ENCODE results near the gene SLC66A1.

Gene SLC66A1

DNA sequence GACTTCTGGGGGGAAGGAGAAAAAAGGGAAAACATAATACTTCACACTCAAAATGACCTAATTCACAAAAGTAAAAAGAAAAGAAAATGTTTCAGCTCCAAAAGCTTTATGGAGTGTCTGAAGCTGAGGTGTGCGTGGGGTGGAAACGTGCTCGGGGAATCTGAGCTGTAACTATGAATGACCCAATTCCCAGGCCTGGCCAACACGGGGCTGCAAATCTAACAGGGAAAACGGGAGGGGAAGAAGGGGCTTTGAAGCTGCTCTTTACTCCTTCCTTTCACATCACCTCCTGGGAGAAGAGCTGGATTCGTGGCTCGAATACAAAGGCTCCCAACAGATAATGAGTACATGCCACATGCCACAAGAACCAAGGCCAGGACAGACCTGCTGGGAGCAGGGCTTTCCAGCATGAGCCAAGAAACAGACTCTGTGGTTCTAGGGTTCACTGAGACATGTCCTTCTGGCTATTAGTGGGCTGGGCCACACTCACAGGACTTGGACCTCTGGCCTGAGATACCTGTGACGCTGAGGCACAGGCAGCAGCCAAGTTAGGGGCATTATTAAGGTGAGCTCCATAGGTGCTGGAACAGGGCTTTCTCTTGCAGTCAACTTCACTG is 51.5 kb downstream of the SLC66A1 start:
- no peak for DNase-seq (ENCODE audit: low read depth)

DNA sequence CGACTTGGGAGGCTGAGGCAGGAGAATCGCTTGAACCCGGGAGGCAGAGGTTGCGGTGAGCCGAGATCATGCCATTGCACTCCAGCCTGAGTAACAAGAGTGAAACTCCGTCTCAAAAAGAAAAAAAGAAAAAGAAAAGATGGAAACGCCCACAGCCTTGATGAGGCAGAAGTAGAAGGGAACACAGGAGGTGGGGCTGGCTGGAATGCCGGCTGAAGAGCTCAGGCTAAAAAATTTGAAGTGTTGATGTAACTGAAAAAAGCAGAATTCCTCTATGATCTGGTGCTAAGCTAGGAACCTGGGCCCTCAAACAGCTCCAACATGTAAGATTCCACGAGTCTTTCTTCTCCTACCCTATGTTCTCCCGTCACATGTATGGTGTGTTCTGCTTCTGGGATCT is 53.6 kb downstream of the SLC66A1 start:
- DNase-seq (ENCODE audit: low read depth): no peak

DNA sequence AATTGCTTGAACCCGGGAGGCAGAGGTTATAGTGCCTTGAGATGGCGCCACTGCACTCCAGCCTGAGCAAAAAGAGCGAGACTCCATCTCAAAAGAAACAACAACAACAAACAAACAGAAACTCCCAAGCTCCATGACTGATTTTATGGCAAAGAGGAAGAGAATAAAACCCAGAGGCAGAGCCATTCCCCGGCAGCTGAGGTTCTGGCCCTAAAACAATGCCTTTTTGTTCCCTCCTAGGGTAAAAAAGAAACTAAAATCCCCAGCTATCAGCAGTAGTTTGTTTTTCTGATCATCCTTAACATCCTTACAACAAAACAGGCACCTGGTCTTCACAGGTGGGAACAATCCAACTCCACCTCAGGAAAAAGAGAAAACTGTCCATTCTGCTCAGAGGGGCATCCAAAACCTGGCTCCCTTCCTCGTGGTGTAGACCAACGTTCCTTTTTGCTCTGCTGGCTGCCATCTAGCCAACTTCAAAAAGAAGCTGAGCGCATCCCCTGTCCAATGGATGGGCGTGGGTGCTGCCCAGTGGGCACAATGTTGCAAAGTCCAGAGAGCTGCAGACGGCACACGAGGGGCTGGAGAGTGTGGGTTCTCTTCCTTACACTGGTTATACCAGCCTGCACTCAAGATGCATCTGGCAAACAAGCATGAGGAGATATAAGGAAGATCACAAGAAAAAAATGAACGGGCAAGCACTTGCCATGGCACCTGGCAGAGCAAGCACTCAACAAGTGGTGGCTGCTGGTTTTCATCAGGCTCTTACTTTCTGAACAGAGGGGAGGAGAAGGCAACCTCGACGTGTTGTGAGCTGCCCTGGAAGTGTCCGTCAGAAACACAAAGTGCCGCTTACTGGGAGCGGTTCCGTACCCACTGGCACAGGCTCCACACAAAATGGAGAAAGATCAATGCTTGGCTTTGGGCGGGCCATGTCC is 54.7 kb downstream of the SLC66A1 start:
- DNase-seq (ENCODE audit: low read depth): no peak

DNA sequence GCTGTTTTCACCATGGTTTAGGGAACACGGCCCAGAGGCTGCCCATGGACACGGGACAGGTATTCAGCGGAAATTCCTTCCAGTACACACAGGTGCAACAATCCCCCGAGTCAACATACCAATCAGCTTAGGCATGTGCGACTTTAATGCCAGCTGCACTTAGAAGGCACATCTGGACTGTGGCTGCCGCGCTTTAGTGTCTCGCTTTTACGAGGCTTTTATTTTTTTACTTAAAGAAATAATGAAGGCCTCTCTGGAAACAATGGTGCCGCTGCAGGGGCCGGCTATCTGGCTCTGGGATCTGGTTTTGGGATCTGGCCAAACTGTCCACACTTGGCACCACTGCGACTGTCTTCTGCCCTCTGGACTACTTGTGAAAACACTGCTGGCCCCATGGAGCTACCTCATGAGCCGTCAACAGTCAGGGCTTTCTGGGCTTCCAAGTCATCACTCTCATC is 55.5 kb downstream of the SLC66A1 start:
- no peak for DNase-seq (ENCODE audit: low read depth)

DNA sequence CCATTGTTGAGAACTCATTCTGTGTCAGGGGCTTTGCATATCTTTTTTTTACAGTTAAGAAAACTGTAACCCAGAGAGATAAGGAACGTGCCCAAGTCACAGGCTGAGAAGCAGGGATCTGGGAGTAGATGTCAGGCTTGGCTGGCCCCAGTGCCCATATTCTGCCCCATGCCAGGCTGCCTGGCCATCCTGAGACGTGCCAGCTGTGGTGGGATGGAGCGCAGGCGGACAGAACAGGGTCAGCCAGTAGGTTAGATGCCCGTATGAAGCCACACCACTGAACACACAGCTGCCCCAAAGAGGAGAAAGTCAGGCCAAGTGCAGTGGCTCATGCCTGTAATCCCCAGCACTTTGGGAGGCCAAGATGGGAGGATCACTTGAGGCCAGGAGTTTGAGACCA is 55.9 kb downstream of the SLC66A1 start:
- DNase-seq (ENCODE audit: low read depth): no peak

DNA sequence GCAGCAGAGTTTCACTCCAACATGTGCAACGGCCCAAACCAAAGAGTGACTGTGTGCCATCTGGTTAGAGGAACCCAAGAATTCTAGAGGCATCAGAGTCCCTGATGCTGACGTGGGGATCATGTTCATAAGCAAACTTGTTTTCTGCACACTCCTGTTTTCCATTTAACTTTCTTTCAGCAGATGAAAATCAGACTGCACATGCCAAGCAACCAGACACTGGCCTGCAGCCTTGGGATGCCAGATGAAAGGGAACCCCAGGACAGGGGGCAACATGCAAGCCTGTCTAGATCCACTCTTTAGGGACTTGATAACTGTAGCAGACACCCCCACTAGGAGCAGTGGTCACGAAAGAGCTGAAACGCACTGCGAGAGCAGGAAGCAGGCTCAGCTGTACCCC is 56.8 kb downstream of the SLC66A1 start:
- DNase-seq (ENCODE audit: low read depth): no peak

DNA sequence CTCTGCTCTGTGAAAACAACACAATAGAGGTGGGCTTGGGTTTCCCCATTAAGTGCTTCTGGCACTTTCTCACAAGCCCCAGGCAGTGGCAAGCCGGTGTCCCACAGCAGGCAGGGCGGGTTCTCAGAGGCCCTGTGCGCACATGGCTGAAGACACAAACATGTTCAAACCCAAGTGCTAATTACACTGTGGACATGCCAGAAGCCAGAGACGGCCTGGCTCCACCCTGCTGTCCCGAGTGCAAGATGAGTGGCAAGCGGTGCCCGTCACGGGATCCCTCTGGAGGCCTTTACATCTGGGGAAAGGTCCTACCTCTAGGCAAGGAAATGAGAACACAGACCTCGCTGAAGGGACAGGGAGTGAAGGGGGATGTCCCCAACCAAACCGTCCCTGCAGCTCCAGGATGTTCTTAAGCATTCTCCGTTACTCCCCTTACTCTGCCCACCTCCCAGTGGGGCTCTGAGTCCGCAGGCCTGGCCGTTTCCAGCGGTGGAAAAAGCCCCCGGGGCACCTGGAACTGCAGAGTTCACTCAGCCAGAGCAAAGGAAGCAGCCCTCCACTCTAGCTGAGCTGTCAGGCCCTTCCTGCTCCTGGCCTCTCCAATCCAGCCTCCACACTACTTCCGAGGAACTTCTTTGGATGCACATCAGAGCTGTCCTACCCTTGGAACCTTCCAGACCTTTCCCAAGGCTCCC is 57.4 kb downstream of the SLC66A1 start:
- no peak for DNase-seq (ENCODE audit: low read depth)

DNA sequence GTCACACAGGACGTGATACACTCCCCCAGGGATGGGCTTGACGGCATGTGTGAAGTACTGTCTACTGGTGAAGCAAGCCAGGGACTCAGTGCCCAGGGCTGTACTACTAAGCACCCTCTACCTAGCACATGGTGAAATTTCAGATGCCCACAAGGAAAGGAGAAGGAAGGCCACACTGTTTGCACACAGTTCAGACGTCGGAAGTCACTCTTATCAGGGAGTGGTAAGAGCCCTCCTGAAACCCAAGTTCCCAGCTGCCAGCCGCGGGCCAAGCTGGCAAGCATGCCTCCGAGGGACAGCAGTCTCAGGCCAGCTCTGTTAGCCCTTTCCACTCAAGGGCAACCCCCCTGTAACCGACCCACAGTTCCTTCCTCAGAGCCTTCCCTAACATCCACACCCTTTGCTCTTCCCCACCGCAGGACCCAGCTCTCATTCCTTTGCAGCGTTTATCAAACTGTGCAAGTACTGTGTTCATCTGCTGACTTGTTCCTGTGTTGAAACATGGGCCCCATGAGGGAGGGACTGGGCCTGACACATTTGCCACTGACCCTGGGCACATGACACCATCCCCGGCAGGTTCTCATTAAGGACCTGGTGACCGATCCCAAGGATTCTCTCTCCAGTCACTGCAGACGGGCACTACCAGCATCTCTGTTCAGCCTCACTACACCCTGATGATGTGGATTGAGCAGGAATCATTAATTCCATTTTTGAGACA is 58.5 kb downstream of the SLC66A1 start:
- DNase-seq (ENCODE audit: low read depth): no peak

DNA sequence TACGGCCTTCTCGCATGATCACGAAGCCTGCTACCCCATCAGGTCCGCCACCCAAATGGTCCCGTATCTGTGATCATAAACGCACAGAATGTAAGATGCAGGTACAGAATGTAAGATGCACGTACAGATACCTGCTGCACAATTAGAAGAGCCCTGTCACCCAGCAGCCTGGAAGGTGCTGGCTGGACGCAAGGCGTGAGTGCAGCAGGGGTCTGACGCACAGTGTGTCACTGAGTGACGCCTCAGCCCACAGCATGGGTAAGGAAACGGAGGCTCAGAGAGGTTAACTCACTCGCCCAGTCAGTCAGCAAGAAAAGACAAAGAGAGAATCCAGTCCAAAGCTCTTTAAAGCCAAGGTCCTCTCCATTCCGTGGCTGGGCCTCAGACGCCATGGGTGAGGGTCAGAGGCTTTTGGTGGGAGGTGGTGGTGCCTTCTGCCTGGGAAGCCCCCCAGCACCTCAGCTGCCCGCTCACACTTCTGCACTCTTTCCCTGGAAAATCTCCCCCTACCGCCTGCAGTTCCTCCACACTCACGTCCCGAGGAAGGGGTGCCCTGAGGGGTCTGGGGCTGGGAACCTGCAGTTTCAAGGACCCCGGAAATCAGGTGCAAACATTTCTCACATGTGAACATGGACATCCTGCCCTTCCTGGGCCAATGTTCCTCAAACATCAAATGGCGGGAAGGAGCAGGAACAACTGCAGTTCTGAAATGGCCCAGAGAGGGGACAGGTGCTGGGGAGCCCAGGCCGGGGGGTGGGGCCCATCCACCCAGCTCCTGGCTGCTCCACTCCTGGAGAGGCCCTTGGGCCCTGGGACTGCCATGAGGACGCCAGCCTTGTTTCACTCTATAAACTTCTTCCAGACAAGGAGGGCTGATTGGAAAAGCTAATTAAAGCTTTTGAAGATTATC is 59.4 kb downstream of the SLC66A1 start:
- DNase-seq (ENCODE audit: low read depth): no peak

DNA sequence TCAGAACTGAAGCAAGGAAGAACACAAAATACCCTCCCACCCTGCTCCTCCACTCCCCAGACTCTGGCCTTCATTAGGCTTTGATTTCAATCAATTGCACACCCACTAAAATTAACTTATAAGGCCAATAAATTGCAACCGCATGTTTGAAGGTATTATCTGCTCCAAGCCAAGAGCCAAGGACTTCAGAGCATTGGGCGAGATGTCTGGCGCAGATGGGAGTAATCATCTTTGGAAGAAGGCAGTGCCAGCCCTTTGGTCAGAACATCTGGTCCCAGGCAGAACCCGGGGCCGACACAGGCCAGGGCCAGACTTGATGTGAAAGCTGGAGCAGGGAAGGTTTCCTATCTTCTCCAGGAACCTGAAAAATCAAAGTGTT is 60.0 kb downstream of the SLC66A1 start:
- DNase-seq (ENCODE audit: low read depth): no peak

DNA sequence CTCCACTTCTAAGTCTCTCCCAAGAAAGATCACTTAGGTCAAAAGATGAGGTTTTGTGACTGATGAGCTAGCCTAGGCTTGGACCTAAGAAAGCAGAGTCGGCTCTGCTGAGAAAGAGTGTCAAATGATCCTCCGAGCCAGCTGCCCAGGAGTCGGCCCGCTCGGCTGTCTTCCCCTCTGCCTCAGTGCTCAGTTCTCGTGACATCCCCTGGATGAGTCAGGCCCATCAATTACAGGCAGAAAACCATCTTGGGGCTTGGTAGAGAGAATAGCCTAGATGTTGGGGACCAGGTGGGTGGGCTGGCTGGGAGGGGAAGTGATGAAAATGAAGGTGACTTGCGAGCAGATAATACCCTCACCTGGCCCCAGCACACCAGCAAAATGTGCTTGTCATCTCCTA is 60.5 kb downstream of the SLC66A1 start:
- DNase-seq (ENCODE audit: low read depth): no peak

DNA sequence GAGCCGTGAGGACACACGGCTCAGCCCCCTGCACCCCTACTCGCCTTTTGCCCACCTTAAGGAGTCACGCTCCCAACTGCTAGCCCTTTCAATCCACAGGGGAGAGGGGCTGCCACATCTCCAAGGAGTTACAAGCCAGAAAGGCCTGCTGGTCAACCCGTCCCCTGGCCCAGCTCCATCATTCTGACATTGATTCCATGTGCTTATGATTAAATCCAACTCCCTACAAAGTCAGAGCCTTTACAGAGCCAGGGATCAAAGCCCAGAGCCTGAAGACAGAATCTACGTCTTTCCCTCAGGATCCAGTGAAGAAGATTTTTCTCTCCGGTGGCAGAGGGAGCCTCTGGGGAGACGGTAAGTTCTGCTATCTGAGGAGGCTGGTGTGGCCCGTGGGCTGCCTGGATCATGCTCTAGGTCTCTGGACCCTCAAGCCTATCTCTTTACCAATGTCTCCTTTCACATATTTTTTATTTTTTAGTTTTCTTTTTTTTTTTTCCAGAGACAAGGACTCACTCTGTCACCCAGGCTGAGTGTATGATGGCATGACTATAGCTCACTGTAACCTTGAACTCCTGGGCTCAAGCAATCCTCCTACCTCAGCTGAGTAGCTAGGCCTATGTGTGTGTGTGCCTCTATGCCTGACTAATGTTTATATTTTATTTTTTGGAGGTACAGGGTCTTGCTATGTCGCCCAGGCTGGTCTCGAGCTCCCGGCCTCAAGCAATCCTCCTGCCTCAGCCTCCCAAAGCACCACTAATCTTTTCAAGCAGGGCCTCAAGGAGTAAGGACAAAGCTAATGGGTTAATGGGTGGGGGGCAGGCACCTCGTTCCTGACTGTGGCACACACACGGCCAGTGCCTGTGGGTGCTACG is 61.3 kb downstream of the SLC66A1 start:
- no peak for DNase-seq (ENCODE audit: low read depth)

DNA sequence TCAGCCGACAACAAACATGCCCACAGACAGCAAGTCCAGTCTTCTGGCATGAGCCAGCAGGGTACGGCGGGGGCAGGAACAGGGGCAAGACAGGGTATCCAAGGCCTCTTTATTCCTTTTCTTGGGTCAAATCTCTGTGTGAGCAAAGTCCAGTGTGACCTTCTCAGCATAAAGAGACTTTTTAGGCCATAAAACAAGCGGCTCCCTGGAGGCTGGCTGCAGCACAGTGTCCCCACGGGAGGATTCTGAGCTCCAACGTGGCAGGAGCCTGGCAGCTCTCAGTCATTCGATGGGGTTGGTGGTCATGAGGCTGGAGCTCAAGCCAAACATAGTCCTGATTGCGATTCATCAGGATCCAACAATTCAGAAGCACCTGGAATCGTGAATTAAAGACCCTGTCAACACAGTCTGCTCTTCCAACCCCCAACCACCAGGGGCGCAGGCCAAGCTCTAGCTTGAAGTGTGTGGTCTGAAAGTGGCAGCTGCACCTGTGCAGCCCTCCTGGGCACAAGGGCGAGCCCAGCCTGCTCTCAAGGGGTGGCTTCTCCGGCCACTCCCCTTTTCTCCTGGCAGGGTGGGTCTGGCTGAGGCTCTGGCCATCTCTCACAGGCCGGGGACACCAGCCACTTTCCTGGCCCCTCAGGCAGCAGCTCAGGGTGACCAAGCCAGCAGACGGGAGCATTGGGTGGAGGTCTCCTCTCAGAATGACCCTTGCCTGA is 62.1 kb downstream of the SLC66A1 start:
- no peak for DNase-seq (ENCODE audit: low read depth)

DNA sequence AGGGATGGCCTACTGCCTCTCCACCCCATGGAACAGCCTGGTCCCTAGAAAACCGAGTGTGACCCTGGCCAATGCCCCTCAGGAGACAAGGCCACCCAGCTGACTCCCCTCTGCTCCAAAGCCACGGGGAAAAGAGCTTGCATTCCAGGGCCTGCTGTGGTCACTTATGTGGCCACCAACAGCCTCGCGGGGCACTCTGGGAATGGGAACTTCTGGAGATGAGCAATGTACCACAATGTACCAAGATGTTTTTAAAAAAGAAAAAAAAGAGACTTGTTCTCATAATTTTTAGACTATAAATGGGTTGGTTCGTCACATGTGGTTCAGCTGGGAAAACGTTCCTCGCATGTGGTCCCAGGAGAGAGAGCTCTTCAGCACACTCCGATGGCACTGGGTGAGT is 62.8 kb downstream of the SLC66A1 start:
- no peak for DNase-seq (ENCODE audit: low read depth)

DNA sequence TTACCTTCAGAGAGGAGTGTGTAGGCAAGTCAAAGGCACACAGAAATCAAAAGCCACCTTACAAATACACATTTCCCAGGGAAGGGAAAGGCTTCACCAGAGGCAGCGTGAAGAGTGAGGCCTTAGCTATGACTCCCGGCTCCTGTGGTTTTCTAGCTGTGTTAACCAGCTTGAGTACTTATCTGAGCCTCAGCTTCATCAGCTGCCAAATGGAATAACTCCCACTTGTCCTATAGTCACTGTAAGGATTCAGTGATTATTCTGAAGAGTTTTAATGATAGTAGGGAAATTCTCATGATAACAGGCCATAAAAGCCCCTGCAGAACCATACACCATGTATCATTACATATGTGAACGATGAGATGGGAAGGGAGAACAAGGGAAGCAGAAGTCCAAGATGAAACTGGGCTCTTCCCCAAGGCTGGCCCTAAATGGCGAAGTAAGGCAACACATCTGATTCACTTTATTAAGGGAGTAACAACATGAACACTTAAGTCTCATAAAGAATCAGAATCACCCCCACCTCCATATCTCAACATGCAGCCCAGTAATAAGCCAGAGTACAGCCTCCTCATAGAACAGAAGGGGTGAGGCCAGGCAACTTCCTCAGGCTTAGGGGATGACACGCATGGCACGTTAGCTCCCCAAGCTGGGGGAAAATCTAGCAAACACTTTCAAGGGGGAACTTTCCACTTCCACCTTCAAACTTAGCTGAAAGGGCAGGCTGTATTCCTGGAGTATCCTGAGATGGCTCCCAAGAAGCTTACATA is 63.7 kb downstream of the SLC66A1 start:
- DNase-seq (ENCODE audit: low read depth): no peak

DNA sequence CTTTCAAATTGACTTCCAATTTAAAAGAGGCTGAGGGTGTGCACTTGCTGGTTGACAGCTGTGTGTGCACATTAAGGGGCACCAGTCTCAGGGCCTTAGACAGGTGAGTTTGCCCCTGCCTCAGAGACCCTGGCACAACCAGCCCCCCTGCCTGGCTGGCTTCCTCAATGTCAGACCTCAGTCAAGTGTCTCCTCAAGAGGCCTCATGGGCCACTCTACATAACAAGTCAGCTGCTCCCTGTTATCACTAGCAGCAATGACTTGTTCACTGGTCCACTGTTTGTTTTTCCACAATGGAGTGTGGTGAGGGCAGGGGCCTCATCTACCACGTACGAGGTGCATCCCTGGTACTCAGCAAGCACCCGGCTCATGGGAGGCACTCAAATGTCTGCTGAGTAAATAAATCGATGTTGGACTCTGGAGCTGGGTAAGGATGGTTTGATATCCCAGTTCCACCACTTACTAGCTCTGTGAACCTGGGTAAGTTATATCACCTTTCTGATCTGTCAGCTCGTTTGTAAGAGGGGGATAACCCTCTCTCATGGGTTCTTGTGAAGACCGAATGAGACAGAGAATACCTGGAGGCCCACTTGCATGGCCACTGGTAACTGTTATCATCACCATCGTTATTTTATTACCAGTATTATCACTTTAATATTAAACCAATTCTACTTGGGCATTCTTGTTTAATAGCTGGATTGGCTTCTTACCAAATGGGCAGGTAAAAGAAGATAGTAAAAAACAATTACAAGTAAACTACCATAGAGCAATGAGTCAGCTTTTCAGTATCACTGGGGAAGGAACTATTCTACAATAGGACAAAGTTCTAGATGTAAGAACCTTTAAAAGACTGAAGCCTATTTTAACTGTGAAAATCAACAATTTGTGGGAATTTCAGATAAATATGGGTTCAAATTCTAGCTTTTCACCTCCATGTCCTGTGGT is 64.6 kb downstream of the SLC66A1 start:
- DNase-seq (ENCODE audit: low read depth): no peak

Measured in stimulated activated CD8-positive, alpha-beta memory T cell treated with anti-CD3 and anti-CD28 coated beads, Interleukin-15, amount 100 ng/mL, for 24 hours (primary cell).